HEK293 (cell line): ENCODE measurements around the gene IKZF1.

Experiments
- CTCF ChIA-PET: fragments of 350-600 bp; formaldehyde crosslinking; extraction: SDS; loops from one replicate; lab custom pipeline; 2021; ENCODE audit warnings: antibody characterized with exemption; lab: Yijun Ruan, JAX
- POLR2A ChIA-PET: fragments of 300-600 bp; formaldehyde crosslinking; extraction: SDS; loops from one replicate; lab custom pipeline; 2020; ENCODE audit warnings: antibody characterized with exemption, inconsistent platforms; lab: Yijun Ruan, JAX
- H3K27ac ChIP-seq: fragments of 200-500 bp; sonication (Bioruptor generic); 2 replicates; pipeline ENCODE4 v1.5.1; 2014; ENCODE audit warnings: low read depth, low read length, control low read depth, inconsistent platforms; ENCODE audit errors: extremely low read depth
- H3K36me3 ChIP-seq, 2 experiments: fragments of 200-500 bp in 1 of 2; sonication (Bioruptor generic) in 1 of 2; 1 replicate in 1 of 2; 2 replicates in 1 of 2; pipeline ENCODE4 v1.5.1; 2014 to 2017; ENCODE audit warnings: inconsistent platforms in 2 of 2, low read length in 2 of 2; ENCODE audit not compliant: control insufficient read depth in 2 of 2, insufficient read depth in 1 of 2
- H3K4me1 ChIP-seq: fragments of 200-500 bp; sonication (Bioruptor generic); 2 replicates; pipeline ENCODE4 v1.5.1; 2014; ENCODE audit warnings: mild to moderate bottlenecking, low read length, inconsistent platforms; ENCODE audit not compliant: control insufficient read depth, insufficient read depth
- H3K4me3 ChIP-seq: 2 replicates; pipeline ENCODE4 v1.5.1; 2011; ENCODE audit warnings: low read depth, mild to moderate bottlenecking, control low read depth, low read length, moderate library complexity
- H3K9me3 ChIP-seq: fragments of 200-500 bp; sonication (Bioruptor generic); 2 replicates; pipeline ENCODE4 v1.5.1; 2014; ENCODE audit warnings: low read depth, low read length, inconsistent platforms; ENCODE audit not compliant: control insufficient read depth, insufficient read depth
- ATF2 ChIP-seq: fragments of 450-650 bp; formaldehyde crosslinking; IDR thresholded peaks from 2 replicates; pipeline ENCODE4 v1.5.1; 2016; ENCODE audit warnings: missing biosample characterization, missing genetic modification characterization, low read depth
- BCL11B ChIP-seq: fragments of 450-650 bp; formaldehyde crosslinking; IDR thresholded peaks from 2 replicates; pipeline ENCODE4 v1.5.1; 2016; ENCODE audit warnings: low read depth, missing biosample characterization, missing genetic modification characterization
- GFI1B ChIP-seq: fragments of 450-650 bp; formaldehyde crosslinking; IDR thresholded peaks from 2 replicates; pipeline ENCODE4 v1.5.1; 2016; ENCODE audit warnings: missing biosample characterization, missing genetic modification characterization
- GLIS1 ChIP-seq: fragments of 450-650 bp; formaldehyde crosslinking; IDR thresholded peaks from 2 replicates; pipeline ENCODE4 v1.5.1; 2016; ENCODE audit warnings: missing biosample characterization, missing genetic modification characterization
- PRDM4 ChIP-seq: fragments of 450-650 bp; formaldehyde crosslinking; IDR thresholded peaks from 2 replicates; pipeline ENCODE4 v1.5.1; 2017; ENCODE audit warnings: missing biosample characterization, missing genetic modification characterization
- SALL2 ChIP-seq: fragments of 450-650 bp; formaldehyde crosslinking; IDR thresholded peaks from 2 replicates; pipeline ENCODE4 v1.5.0; 2017; ENCODE audit warnings: missing biosample characterization, mild to moderate bottlenecking, missing genetic modification characterization, borderline replicate concordance
- ZFHX2 ChIP-seq: fragments of 450-650 bp; formaldehyde crosslinking; conservative IDR thresholded peaks from 2 replicates; pipeline ENCODE4 v1.5.1; 2016; ENCODE audit warnings: missing biosample characterization, missing genetic modification characterization
- ZNF112 ChIP-seq: fragments of 450-650 bp; formaldehyde crosslinking; IDR thresholded peaks from 2 replicates; pipeline ENCODE4 v1.5.0; 2017; ENCODE audit warnings: missing biosample characterization, missing genetic modification characterization
- ZNF2 ChIP-seq: fragments of 450-650 bp; formaldehyde crosslinking; IDR thresholded peaks from 2 replicates; pipeline ENCODE4 v1.5.1; 2016; ENCODE audit warnings: missing biosample characterization, missing genetic modification characterization
- ZNF223 ChIP-seq: fragments of 450-650 bp; formaldehyde crosslinking; IDR thresholded peaks from 2 replicates; pipeline ENCODE4 v1.5.1; 2016; ENCODE audit warnings: missing biosample characterization, missing genetic modification characterization
- ZNF266 ChIP-seq: fragments of 450-650 bp; formaldehyde crosslinking; IDR thresholded peaks from 2 replicates; pipeline ENCODE4 v1.5.1; 2016; ENCODE audit warnings: missing biosample characterization, missing genetic modification characterization, low read depth
- ZNF292 ChIP-seq: fragments of 450-650 bp; formaldehyde crosslinking; IDR thresholded peaks from 2 replicates; pipeline ENCODE4 v1.5.1; 2016; ENCODE audit warnings: low read depth, missing biosample characterization, missing genetic modification characterization, borderline replicate concordance
- ZNF37A ChIP-seq: fragments of 450-650 bp; IDR thresholded peaks from 2 replicates; pipeline ENCODE4 v1.5.1; 2018; ENCODE audit warnings: missing biosample characterization, missing genetic modification characterization
- ZNF416 ChIP-seq: fragments of 450-650 bp; formaldehyde crosslinking; IDR thresholded peaks from 2 replicates; pipeline ENCODE4 v1.5.1; 2016; ENCODE audit warnings: missing biosample characterization, missing genetic modification characterization
- ZNF513 ChIP-seq: fragments of 450-650 bp; IDR thresholded peaks from 2 replicates; pipeline ENCODE4 v1.5.1; 2018; ENCODE audit warnings: missing biosample characterization, missing genetic modification characterization
- ZNF514 ChIP-seq: fragments of 450-650 bp; formaldehyde crosslinking; IDR thresholded peaks from 2 replicates; pipeline ENCODE4 v1.5.1; 2016; ENCODE audit warnings: missing biosample characterization, missing genetic modification characterization
- ZNF530 ChIP-seq: fragments of 450-650 bp; formaldehyde crosslinking; IDR thresholded peaks from 2 replicates; pipeline ENCODE4 v1.5.1; 2016; ENCODE audit warnings: low read depth, missing biosample characterization, missing genetic modification characterization
- ZNF544 ChIP-seq: fragments of 450-650 bp; formaldehyde crosslinking; IDR thresholded peaks from 2 replicates; pipeline ENCODE4 v1.5.0; 2017; ENCODE audit warnings: missing biosample characterization, missing genetic modification characterization
- ZNF600 ChIP-seq: fragments of 450-650 bp; formaldehyde crosslinking; IDR thresholded peaks from 2 replicates; pipeline ENCODE4 v1.5.1; 2016; ENCODE audit warnings: missing biosample characterization, missing genetic modification characterization
- ZNF830 ChIP-seq: fragments of 450-650 bp; IDR thresholded peaks from 2 replicates; pipeline ENCODE4 v1.5.0; 2018; ENCODE audit warnings: missing biosample characterization, missing genetic modification characterization, low read depth, mild to moderate bottlenecking, moderate library complexity
- ZNF843 ChIP-seq: fragments of 450-650 bp; formaldehyde crosslinking; IDR thresholded peaks from 2 replicates; pipeline ENCODE4 v1.5.1; 2016; ENCODE audit warnings: missing biosample characterization, missing genetic modification characterization
- ZSCAN16 ChIP-seq: fragments of 450-650 bp; formaldehyde crosslinking; IDR thresholded peaks from 2 replicates; pipeline ENCODE4 v1.5.1; 2016; ENCODE audit warnings: missing biosample characterization, missing genetic modification characterization
- ZXDB ChIP-seq: fragments of 450-650 bp; formaldehyde crosslinking; IDR thresholded peaks from 2 replicates; pipeline ENCODE4 v1.5.1; 2016; ENCODE audit warnings: missing biosample characterization, missing genetic modification characterization

IKZF1 gene

GRCh38 chr7:50394315-50394714 is 89.8 kb downstream of the IKZF1 start:
- TF ChIP-seq ZNF2 (no peak), BCL11B (tag by site-specific recombination) (no peak), ZNF514 (tag by site-specific recombination) (no peak)
- ChIA-PET POLR2A (no interaction called here), CTCF (interaction anchor here (0.7 kb wide), 1 partner anchor 28 kb away, joined by 3 read pairs; no protein-coding TSS in a partner anchor)
- no peaks in the 10 kb centered on the region for H3K4me1 ChIP-seq
- H3K4me3 ChIP-seq: no peak overlapping the region
- no peak overlapping the region for H3K27ac ChIP-seq
- H3K9me3 ChIP-seq: no peaks in the 10 kb centered on the region
- no peaks in the 10 kb centered on the region for H3K36me3 ChIP-seq

- H3K9me3 ChIP-seq: no peaks in the 10 kb centered on the region
- no peak overlapping the region for H3K27ac ChIP-seq
- ChIA-PET POLR2A (no interaction called here), CTCF (interaction anchor here (1.0 kb wide), 1 partner anchor 22 kb away, joined by 3 read pairs; no protein-coding TSS in a partner anchor)
- H3K36me3 ChIP-seq: no peaks in the 10 kb centered on the region
- no peaks in the 10 kb centered on the region for H3K4me1 ChIP-seq
- TF ChIP-seq ZNF830 (no peak), GLIS1 (tag by site-specific recombination) (no peak), ZNF513 (tag by site-specific recombination) (no peak), ZNF37A (tag by site-specific recombination) (no peak), GFI1B (tag by site-specific recombination) (no peak), ZNF266 (tag by site-specific recombination) (no peak), ZNF292 (tag by site-specific recombination) (no peak), SALL2 (no peak), ZFHX2 (no peak), ZNF544 (tag by site-specific recombination) (no peak), ZNF223 (no peak), ZNF530 (tag by site-specific recombination) (no peak), ZNF600 (tag by site-specific recombination) (no peak), ATF2 (no peak), ZNF112 (tag by site-specific recombination) (no peak), ZNF843 (tag by site-specific recombination) (no peak), ZNF416 (tag by site-specific recombination) (no peak), ZSCAN16 (tag by site-specific recombination) (no peak), PRDM4 (tag by site-specific recombination) (no peak), ZXDB (tag by site-specific recombination) (no peak)
- H3K4me3 ChIP-seq: no peak overlapping the region
Measured at GRCh38 chr7:50396856-50397255, 92.3 kb downstream of the IKZF1 start.
